GM12872 (cell line): ENCODE measurements around the gene NT5M.

Source experiments
- TF ChIP-seq, protein P1 (sequence below): IDR thresholded peaks from 3 replicates; pipeline ENCODE4 v1.5.1; 2011; ENCODE audit warnings: low read depth, mild to moderate bottlenecking, low read length, moderate library complexity; ENCODE audit not compliant: insufficient read depth

Gene NT5M

DNA sequence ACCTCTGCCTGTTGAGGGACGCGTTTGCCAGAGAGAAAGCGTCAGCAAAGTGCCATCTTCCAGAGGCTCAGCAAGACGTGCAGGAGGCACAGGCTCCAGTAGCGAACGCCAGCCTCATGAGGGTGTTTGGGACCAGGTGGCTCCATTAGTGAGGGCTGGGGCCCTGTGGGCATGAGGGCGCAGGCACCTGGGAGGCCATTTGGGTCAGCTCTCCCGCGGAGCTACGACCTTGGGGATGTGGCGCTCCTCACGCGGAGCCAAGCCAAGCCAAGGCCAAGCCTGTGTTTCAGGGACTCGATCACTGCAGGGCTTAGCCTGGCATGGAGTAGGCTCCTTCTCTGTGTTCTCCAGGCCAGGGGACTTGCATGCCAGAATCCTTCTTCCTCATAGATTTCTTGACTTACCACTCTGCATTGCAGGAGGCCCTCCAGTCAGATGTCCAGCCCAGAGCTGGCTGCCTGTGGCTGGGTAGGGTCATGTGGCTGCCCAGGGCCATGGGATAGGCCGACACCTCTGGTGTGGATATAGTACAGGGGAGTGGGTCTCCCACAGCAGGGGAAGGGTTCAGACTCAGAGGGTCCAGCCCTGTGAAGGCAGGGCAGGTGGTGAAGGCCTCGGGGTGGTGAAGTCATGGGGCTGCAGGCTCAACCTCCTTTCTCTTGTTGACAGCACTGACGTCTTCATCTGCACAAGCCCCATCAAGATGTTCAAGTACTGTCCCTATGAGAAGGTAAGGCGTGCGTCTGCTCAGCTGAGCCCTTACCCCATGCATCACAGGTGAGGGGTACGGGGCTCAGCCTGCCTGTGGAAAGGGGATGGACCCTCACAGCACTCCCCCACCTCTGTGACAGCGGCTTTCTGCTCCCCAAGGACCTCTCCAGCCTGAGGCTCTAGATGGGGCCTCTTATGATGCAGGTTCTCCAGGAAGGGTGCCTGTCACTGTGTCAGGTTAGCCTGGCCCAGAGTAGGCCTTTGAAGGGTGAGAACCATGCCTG is 19.6 kb downstream of the NT5M start:
- TF ChIP-seq, protein P1, sequence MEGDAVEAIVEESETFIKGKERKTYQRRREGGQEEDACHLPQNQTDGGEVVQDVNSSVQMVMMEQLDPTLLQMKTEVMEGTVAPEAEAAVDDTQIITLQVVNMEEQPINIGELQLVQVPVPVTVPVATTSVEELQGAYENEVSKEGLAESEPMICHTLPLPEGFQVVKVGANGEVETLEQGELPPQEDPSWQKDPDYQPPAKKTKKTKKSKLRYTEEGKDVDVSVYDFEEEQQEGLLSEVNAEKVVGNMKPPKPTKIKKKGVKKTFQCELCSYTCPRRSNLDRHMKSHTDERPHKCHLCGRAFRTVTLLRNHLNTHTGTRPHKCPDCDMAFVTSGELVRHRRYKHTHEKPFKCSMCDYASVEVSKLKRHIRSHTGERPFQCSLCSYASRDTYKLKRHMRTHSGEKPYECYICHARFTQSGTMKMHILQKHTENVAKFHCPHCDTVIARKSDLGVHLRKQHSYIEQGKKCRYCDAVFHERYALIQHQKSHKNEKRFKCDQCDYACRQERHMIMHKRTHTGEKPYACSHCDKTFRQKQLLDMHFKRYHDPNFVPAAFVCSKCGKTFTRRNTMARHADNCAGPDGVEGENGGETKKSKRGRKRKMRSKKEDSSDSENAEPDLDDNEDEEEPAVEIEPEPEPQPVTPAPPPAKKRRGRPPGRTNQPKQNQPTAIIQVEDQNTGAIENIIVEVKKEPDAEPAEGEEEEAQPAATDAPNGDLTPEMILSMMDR = no peak

GRCh38 chr17:17324616-17325015 is 21.4 kb downstream of the NT5M start:
- TF ChIP-seq, protein P1 = no peak

DNA sequence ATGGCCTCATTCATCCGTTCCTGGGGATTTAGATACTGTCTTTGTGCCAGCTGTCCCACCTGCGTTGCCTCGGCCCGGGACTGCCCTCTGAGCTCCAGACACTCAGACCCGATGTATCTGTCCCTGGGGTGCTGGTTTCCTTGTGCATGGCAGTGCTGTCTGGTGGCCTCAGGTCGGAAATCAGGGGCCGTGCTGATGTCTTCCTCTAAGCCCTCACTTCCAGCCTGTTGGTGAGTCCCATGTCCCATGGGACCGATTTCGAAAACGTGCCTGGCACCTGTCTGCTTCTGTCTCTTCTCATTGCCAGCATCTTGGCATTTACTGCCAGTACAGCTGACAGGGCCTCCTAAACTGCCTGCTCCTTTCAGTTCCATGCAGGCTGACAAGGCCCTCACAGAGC is 22.1 kb downstream of the NT5M start:
- TF ChIP-seq, protein P1 = no peak

DNA sequence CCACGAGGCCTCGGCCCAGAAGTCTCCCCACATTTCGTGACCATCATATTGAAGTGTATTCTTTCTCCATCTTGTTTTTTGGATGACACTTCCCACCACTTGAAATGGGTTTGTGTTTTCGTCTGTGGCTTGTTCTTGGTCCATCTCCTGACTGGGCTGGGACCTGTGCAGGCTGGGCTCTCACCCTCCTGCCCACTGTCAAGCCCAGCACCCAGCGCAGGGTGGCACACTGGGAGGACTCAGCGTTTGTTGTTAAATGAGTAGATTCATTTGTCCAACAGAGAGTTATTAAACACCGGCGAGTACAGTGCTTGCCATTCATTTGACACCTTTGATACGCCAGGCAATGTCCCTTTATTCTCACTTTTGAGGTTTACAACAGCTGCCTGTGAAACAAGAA is 22.6 kb downstream of the NT5M start:
- TF ChIP-seq, protein P1 = no peak

GRCh38 chr17:17326275-17326875 is 23.2 kb downstream of the NT5M start:
- TF ChIP-seq, protein P1 = no peak

DNA sequence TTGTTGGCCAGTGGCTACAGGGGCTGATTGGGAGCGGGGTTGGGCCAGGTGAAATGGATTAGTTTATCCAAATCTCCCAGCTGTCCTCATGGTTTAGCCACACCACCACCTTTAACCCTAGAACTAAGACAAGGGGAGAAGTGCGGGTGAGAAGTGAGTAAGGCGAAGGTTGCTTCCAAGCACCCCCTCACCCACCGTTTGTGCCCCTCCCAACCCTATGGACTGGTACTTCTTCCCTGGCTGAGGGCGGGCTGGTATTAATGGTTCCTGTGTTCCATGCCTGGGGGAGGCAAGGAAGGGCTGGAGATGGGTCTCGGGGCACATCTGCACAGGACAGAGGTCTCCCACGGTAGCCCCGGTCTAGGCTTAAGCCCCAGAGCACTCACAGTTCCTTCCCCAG is 25.1 kb downstream of the NT5M start:
- TF ChIP-seq, protein P1 = no peak

DNA sequence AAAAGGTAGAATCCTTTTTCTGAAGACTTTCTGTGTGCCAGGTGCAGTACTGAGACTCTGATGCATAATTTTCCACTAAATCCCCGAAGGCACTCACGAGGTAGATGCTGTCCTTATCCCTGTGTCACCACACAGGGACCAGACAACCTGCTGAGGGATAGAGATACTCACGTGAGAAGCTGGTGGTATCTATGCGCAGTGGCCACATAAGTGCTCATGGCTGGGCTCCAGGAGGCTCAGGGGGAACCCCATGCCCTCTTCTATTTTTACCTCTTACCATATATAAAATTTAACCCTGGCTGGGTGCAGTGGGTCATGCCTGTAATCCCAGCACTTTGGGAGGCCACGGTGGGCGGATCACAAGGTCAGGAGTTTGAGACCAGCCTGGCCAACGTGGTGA is 38.3 kb downstream of the NT5M start:
- TF ChIP-seq, protein P1 = no peak
